Chondrocyte (in vitro differentiated cells): ENCODE results near the gene CTNNA2. TPM values are rescaled to one million over a fixed set of nuclear protein-coding genes. Genes with fewer than 3 reads are reported as not detected.

ENCODE experiments used
- DNase-seq: peaks from one replicate; pipeline ENCODE4 v3.0.0; 2021; ENCODE audit warnings: mixed read lengths, low spot score
- H3K27ac Mint-ChIP-seq: one replicate; pipeline ENCODE4 v1.8.0; 2021; ENCODE audit warnings: mild to moderate bottlenecking, moderate library complexity, mixed read lengths; ENCODE audit not compliant: unreplicated experiment
- H3K27me3 Mint-ChIP-seq: 2 replicates; pipeline ENCODE4 v1.8.0; 2021; ENCODE audit warnings: low read depth, mixed read lengths
- H3K36me3 Mint-ChIP-seq: 2 replicates; pipeline ENCODE4 v1.8.0; 2021; ENCODE audit warnings: low read depth, mixed read lengths
- H3K4me1 Mint-ChIP-seq: 2 replicates; pipeline ENCODE4 v1.8.0; 2021; ENCODE audit warnings: low read depth, mild to moderate bottlenecking, mixed read lengths
- H3K4me3 Mint-ChIP-seq: one replicate; pipeline ENCODE4 v1.8.0; 2021; ENCODE audit warnings: mild to moderate bottlenecking, moderate library complexity, mixed read lengths; ENCODE audit not compliant: unreplicated experiment
- H3K9me3 Mint-ChIP-seq: 2 replicates; pipeline ENCODE4 v1.8.0; 2021; ENCODE audit warnings: low read depth, mixed read lengths
- CTCF ChIP-seq: fragments of 200-600 bp; sonication (generic); IDR thresholded peaks from 2 replicates; pipeline ENCODE4 v1.5.0; 2021; ENCODE audit warnings: antibody characterized with exemption, mild to moderate bottlenecking, moderate library complexity
- total RNA-seq: library from RNA; stranded (reverse); gene quantifications from 3 replicates; pipeline ENCODE4 v1.2.1, GENCODE V29; 2021

The CTNNA2 gene
- total RNA-seq, 1 donor from 2014 or later, result not detected

- H3K4me3 Mint-ChIP-seq, result no peak overlapping the region
- TF ChIP-seq CTCF, result no peak
Measured at GRCh38 chr2:79929624-79930023, 416.8 kb downstream of the CTNNA2 start.

GRCh38 chr2:79935046-79935732 is 422.3 kb downstream of the CTNNA2 start:
- TF ChIP-seq CTCF, result no peak
- Mint-ChIP-seq H3K4me3 (no peak overlapping the region), H3K36me3 (no peaks in the 10 kb centered on the region), H3K9me3 (no peaks in the 10 kb centered on the region), H3K27ac (no peak overlapping the region), H3K27me3 (peaks cover 14% of the 10 kb centered on the region), H3K4me1 (peaks cover 8% of the 10 kb centered on the region)
- no peak for DNase-seq

More at GRCh38 chr2:79929624-79930023, 416.8 kb downstream of the CTNNA2 start:
- Mint-ChIP-seq H3K4me1 (no peaks in the 10 kb centered on the region), H3K27me3 (peaks cover 12% of the 10 kb centered on the region), H3K36me3 (no peaks in the 10 kb centered on the region), H3K9me3 (no peaks in the 10 kb centered on the region), H3K27ac (no peak overlapping the region)
- no peak for DNase-seq

- Mint-ChIP-seq H3K27me3 (peaks cover 17% of the 10 kb centered on the region), H3K4me1 (peaks cover 8% of the 10 kb centered on the region), H3K4me3 (peak overlapping the region; percentile 26), H3K36me3 (no peaks in the 10 kb centered on the region), H3K9me3 (no peaks in the 10 kb centered on the region), H3K27ac (peak overlapping the region; percentile 71)
- peak; percentile 78 for TF ChIP-seq CTCF
- DNase-seq, result no peak
Measured at GRCh38 chr2:79935771-79936657, 423.2 kb downstream of the CTNNA2 start.

GRCh38 chr2:79936715-79937114 is 423.9 kb downstream of the CTNNA2 start:
- Mint-ChIP-seq H3K4me1 (peaks cover 8% of the 10 kb centered on the region), H3K27me3 (peaks cover 17% of the 10 kb centered on the region), H3K36me3 (no peaks in the 10 kb centered on the region), H3K4me3 (no peak overlapping the region), H3K27ac (no peak overlapping the region), H3K9me3 (no peaks in the 10 kb centered on the region)
- DNase-seq, result no peak
- no peak for TF ChIP-seq CTCF

- no peak overlapping the region for H3K4me3 Mint-ChIP-seq
- H3K9me3 Mint-ChIP-seq, result no peaks in the 10 kb centered on the region
- no peak for TF ChIP-seq CTCF
- H3K4me1 Mint-ChIP-seq, result peaks cover 8% of the 10 kb centered on the region
- no peak overlapping the region for H3K27ac Mint-ChIP-seq
- H3K27me3 Mint-ChIP-seq, result peaks cover 8% of the 10 kb centered on the region
- no peaks in the 10 kb centered on the region for H3K36me3 Mint-ChIP-seq
- no peak for DNase-seq
Measured at GRCh38 chr2:79938648-79939047, 425.8 kb downstream of the CTNNA2 start.
